GM12878 (cell line): ENCODE data around the gene TMEM215.

Source experiments
- ATF2 ChIP-seq: IDR thresholded peaks from 2 replicates; pipeline ENCODE4 v1.6.1; 2012; ENCODE audit warnings: low read length, inconsistent platforms
- CEBPB ChIP-seq, 2 experiments: fragments of 150-350 bp in 1 of 2; IDR thresholded peaks; 2 replicates each; pipeline ENCODE4 v1.6.1; 2012 to 2014; ENCODE audit warnings: low read depth in 2 of 2, low read length in 2 of 2, borderline replicate concordance in 1 of 2, inconsistent platforms in 1 of 2
- CTCF ChIP-seq, 3 experiments: IDR thresholded peaks in 2 of 3; conservative IDR thresholded peaks in 1 of 3; 2 replicates each; pipeline ENCODE4 v1.5.1; 2011; ENCODE audit warnings: low read depth in 3 of 3, low read length in 3 of 3, mild to moderate bottlenecking in 3 of 3, control low read depth in 2 of 3, moderate library complexity in 2 of 3, inconsistent platforms in 1 of 3, mixed read lengths in 1 of 3; ENCODE audit not compliant: control insufficient read depth in 2 of 3, insufficient read depth in 1 of 3; ENCODE audit errors: extremely low read depth in 1 of 3
- IRF3 ChIP-seq: fragments of 450-650 bp; IDR thresholded peaks from 2 replicates; pipeline ENCODE4 v1.6.1; 2014; ENCODE audit warnings: mild to moderate bottlenecking
- MAX ChIP-seq: IDR thresholded peaks from 2 replicates; pipeline ENCODE4 v1.6.1; 2012; ENCODE audit warnings: low read depth, low read length, improper control_type of control experiment
- PBX3 ChIP-seq: IDR thresholded peaks from 2 replicates; pipeline ENCODE4 v1.6.1; 2011; ENCODE audit warnings: mild to moderate bottlenecking, low read depth, low read length, moderate library complexity; ENCODE audit not compliant: insufficient replicate concordance
- POLR2AphosphoS5 ChIP-seq: IDR thresholded peaks from 2 replicates; pipeline ENCODE4 v1.6.1; 2011; ENCODE audit warnings: mild to moderate bottlenecking, low read length, inconsistent platforms
- RAD21 ChIP-seq: IDR thresholded peaks from 2 replicates; pipeline ENCODE4 v1.6.1; 2011; ENCODE audit warnings: mild to moderate bottlenecking, low read depth, low read length, moderate library complexity; ENCODE audit not compliant: insufficient read depth
- RCOR1 ChIP-seq: conservative IDR thresholded peaks from 2 replicates; pipeline ENCODE4 v1.6.1; 2012; ENCODE audit warnings: low read depth, low read length, improper control_type of control experiment
- SMC3 ChIP-seq: IDR thresholded peaks from 2 replicates; pipeline ENCODE4 v1.6.1; 2011; ENCODE audit warnings: low read length, improper control_type of control experiment, borderline replicate concordance
- SREBF2 ChIP-seq: IDR thresholded peaks from 2 replicates; pipeline ENCODE4 v1.6.1; 2012; ENCODE audit warnings: mild to moderate bottlenecking, low read length
- ZNF207 ChIP-seq: fragments of 450-650 bp; IDR thresholded peaks from 2 replicates; pipeline ENCODE4 v1.6.1; 2014; ENCODE audit warnings: antibody characterized with exemption, mild to moderate bottlenecking, borderline replicate concordance
- ZNF384 ChIP-seq: IDR thresholded peaks from 2 replicates; pipeline ENCODE4 v1.6.1; 2012; ENCODE audit warnings: low read depth, mild to moderate bottlenecking, low read length, improper control_type of control experiment, borderline replicate concordance

- TF ChIP-seq POLR2AphosphoS5 (no peak), RAD21 (no peak), ZNF207 (no peak), CEBPB (IDR thresholded peaks at IDR 0.05; ENCODE audit: borderline replicate concordance in 1 of 2, low read depth in 2 of 2, low read length in 2 of 2) (no peak), PBX3 (no peak), CTCF (IDR thresholded peaks at IDR 0.05 in 2 of 3, conservative IDR thresholded peaks at IDR 0.05 in 1 of 3; ENCODE audit: control insufficient read depth in 2 of 3, extremely low read depth in 1 of 3, insufficient read depth in 1 of 3, low read depth in 3 of 3, low read length in 3 of 3) (no peak), RCOR1 (no peak), SMC3 (no peak), ATF2 (no peak), IRF3 (no peak), ZNF384 (no peak), MAX (no peak), SREBF2 (no peak)
These were observed 49.0 kb downstream of the TMEM215 start for GRCh38 chr9:32832346-32832745.
